Endothelial cell of umbilical vein (primary cell): Measurements from ENCODE around the gene STUM. TPM values are rescaled to one million over a fixed set of nuclear protein-coding genes. Genes with fewer than 3 reads are reported as not detected.

Source experiments
- BruUV-seq: library from RNA; stranded (reverse); fragments of 400-500 nt; replicated peaks from 2 replicates; lab custom pipeline; 2021; lab: Mats Ljungman, UMichigan
- CTCF ChIA-PET: fragments of 300-600, 350-600 bp; sonication (Branson Sonifier 250); formaldehyde crosslinking; loops from one replicate; lab custom pipeline; 2021; ENCODE audit warnings: antibody characterized with exemption, inconsistent platforms; lab: Charles Lee
- POLR2A ChIA-PET: fragments of 300-600, 350-600 bp; sonication (Branson Sonifier 250); formaldehyde crosslinking; loops from one replicate; lab custom pipeline; 2021; ENCODE audit warnings: antibody characterized with exemption, inconsistent platforms; lab: Charles Lee
- DNase-seq: peaks from one replicate; pipeline ENCODE4 v3.0.0-alpha.2; 2011; ENCODE audit warnings: low read depth, low spot score
- FAIRE-seq: peaks from 2 replicates; lab custom pipeline; 2011; peaks lifted over from hg19 to GRCh38; lab: Jason Lieb, UNC
- H2AFZ ChIP-seq: 2 replicates; pipeline ENCODE4 v1.6.0; 2012; ENCODE audit warnings: low read depth, low read length, control low read depth, inconsistent platforms
- H3K27ac ChIP-seq: 2 replicates; pipeline ENCODE4 v1.5.1; 2011; ENCODE audit warnings: low read depth, mild to moderate bottlenecking, control low read depth, low read length, moderate library complexity; ENCODE audit not compliant: insufficient read depth
- H3K27me3 ChIP-seq, 2 experiments: 2 replicates each; pipeline versions ENCODE4 v1.6.0 to v1.6.1; 2011; ENCODE audit warnings: low read length in 2 of 2, mixed read lengths in 1 of 2; ENCODE audit not compliant: control insufficient read depth in 2 of 2, insufficient read depth in 2 of 2
- H3K36me3 ChIP-seq, 2 experiments: 2 replicates in 1 of 2; 3 replicates in 1 of 2; pipeline ENCODE4 v1.5.1; 2011; ENCODE audit warnings: low read length in 2 of 2, mild to moderate bottlenecking in 1 of 2, moderate library complexity in 1 of 2; ENCODE audit not compliant: control insufficient read depth in 2 of 2, insufficient read depth in 2 of 2; ENCODE audit errors: extremely low read depth in 1 of 2
- H3K4me1 ChIP-seq: 3 replicates; pipeline ENCODE4 v1.5.1; 2011; ENCODE audit warnings: mild to moderate bottlenecking, low read length; ENCODE audit not compliant: control insufficient read depth, insufficient read depth; ENCODE audit errors: extremely low read depth
- H3K4me2 ChIP-seq: 2 replicates; pipeline ENCODE4 v1.6.1; 2011; ENCODE audit warnings: low read length, control low read depth, mixed read lengths; ENCODE audit not compliant: insufficient read depth
- H3K4me3 ChIP-seq, 3 experiments: fragments of 200-600 bp in 1 of 3; sonication (generic), shearing (Covaris generic) in 1 of 3; replicated peaks in 1 of 3; 2 replicates each; pipeline ENCODE4 v1.5.1; 2011 to 2016; ENCODE audit warnings: control low read depth in 3 of 3, low read length in 3 of 3, mild to moderate bottlenecking in 2 of 3, inconsistent platforms in 1 of 3, low read depth in 1 of 3, moderate library complexity in 1 of 3; ENCODE audit not compliant: insufficient read depth in 1 of 3
- H3K79me2 ChIP-seq: 2 replicates; pipeline ENCODE4 v1.6.0; 2012; ENCODE audit warnings: low read length, inconsistent platforms; ENCODE audit not compliant: control insufficient read depth, insufficient read depth
- H3K9ac ChIP-seq: replicated peaks from 2 replicates; pipeline ENCODE3; 2011; ENCODE audit warnings: low read length, control low read depth; ENCODE audit not compliant: insufficient read depth; ENCODE audit errors: extremely low read depth
- H3K9me1 ChIP-seq: replicated peaks from 3 replicates; pipeline ENCODE4 v1.6.0; 2011; ENCODE audit warnings: mild to moderate bottlenecking, low read length; ENCODE audit not compliant: control insufficient read depth, insufficient read depth; ENCODE audit errors: extremely low read depth
- H3K9me3 ChIP-seq: replicated peaks from 2 replicates; pipeline ENCODE4 v1.5.1; 2012; ENCODE audit warnings: low read length, inconsistent platforms; ENCODE audit not compliant: control insufficient read depth, insufficient read depth
- H4K20me1 ChIP-seq: replicated peaks from 2 replicates; pipeline ENCODE3; 2011; ENCODE audit warnings: mild to moderate bottlenecking, low read length; ENCODE audit not compliant: control insufficient read depth, insufficient read depth; ENCODE audit errors: extremely low read depth
- EZH2 ChIP-seq: IDR thresholded peaks from 2 replicates; pipeline ENCODE4 v1.6.1; 2012; ENCODE audit warnings: borderline replicate concordance, low read depth, mild to moderate bottlenecking, moderate library complexity, low read length, inconsistent platforms; ENCODE audit not compliant: severe bottlenecking
- FOS ChIP-seq: IDR thresholded peaks from 2 replicates; pipeline ENCODE4 v1.6.1; 2011; ENCODE audit warnings: mild to moderate bottlenecking, low read length, moderate library complexity, borderline replicate concordance; ENCODE audit not compliant: insufficient read depth
- GATA2 ChIP-seq: IDR thresholded peaks from 2 replicates; pipeline ENCODE4 v1.7.0; 2011; ENCODE audit warnings: low read depth, mild to moderate bottlenecking, moderate library complexity, mixed read lengths, low read length; ENCODE audit not compliant: insufficient read length, insufficient read depth
- JUN ChIP-seq: IDR thresholded peaks from 2 replicates; pipeline ENCODE4 v1.6.1; 2011; ENCODE audit warnings: borderline replicate concordance, low read depth; ENCODE audit not compliant: insufficient read length, insufficient read depth
- MYC ChIP-seq: IDR thresholded peaks from one replicate; pipeline ENCODE4 v1.6.1; 2011; ENCODE audit warnings: mild to moderate bottlenecking, low read depth, low read length
- POLR2A ChIP-seq: IDR thresholded peaks from 2 replicates; pipeline ENCODE4 v1.6.1; 2012; ENCODE audit warnings: low read depth, mild to moderate bottlenecking, control low read depth, low read length
- POLR2AphosphoS5 ChIP-seq: IDR thresholded peaks from 2 replicates; pipeline ENCODE4 v1.6.1; 2012; ENCODE audit warnings: low read depth, mild to moderate bottlenecking, control low read depth, low read length, moderate library complexity; ENCODE audit not compliant: insufficient read depth
- dilution Hi-C: fragments of 300-500 bp; cut with MboI; formaldehyde crosslinking; loops from one replicate; pipeline ENCODE4 v1.15.0; 2019; ENCODE audit warnings: low sequenced_read_pairs; ENCODE audit not compliant: extremely low pct_ligation_motif_present
- intact Hi-C: fragments of 100-400 bp; cut with micrococcal nuclease; formaldehyde crosslinking; loops from one replicate; pipeline ENCODE4 v1.10.0; 2022
- polyA plus RNA-seq, 4 experiments: library from polyadenylated mRNA; depleted of rRNA in 3 of 4; stranded (reverse) in 3 of 4; unstranded in 1 of 4; fragments of >200 nt; gene quantifications; 2 replicates each; pipeline versions ENCODE4 v1.2.1 to v1.2.3, GENCODE V29; 2011 to 2012; ENCODE audit warnings: missing spikeins in 1 of 4
- total RNA-seq: library from RNA; stranded (reverse); gene quantifications from 2 replicates; pipeline ENCODE4 v1.2.3, GENCODE V29; 2021
- TF ChIP-seq, protein P1 (sequence below), 2 donors: IDR thresholded peaks; 1 replicate in 1 of 2; 2 replicates in 1 of 2; pipeline ENCODE4 v1.5.1; 2011; ENCODE audit warnings: low read length in 2 of 2, mild to moderate bottlenecking in 2 of 2, moderate library complexity in 2 of 2, control low read depth in 1 of 2, inconsistent platforms in 1 of 2, low read depth in 1 of 2; ENCODE audit not compliant: insufficient read depth in 1 of 2; ENCODE audit errors: extremely low read depth in 1 of 2
- TF ChIP-seq, protein P2 (sequence below): IDR thresholded peaks from 2 replicates; pipeline ENCODE4 v1.6.1; 2011; ENCODE audit not compliant: insufficient read depth, insufficient read length

The STUM gene
- total and polyA plus RNA-seq, 2 donors (not counting 3 experiments of a cell fraction or from before 2014, with no cell fraction given) = not detected

DNA sequence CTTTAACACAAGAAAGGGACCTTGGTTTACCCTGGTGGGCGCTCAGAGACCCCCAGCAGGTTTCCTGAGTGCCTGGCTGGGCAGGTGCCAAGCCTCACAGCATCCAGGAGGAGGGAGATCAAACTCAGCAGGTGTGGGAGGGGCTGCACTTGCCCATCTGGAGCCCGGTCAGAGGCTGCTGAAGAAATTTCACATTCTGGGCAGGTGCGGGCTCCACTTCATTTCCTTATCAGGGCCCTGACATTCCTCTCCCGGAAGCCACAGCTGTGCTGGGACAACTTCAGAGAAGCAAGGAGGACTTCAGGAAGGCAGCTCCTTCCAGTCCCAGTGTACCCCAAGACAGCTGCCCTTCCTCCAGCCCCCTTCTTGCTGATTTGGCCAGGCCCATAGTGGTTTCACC is 107.6 kb downstream of the STUM start:
- Histone ChIP-seq H3K4me2 (no peak overlapping the region), H3K27ac (peak overlapping the region; percentile 26)

More for the DNA sequence above, 107.6 kb downstream of the STUM start:
- H3K9me3 ChIP-seq = no peaks in the 10 kb centered on the region
- no TSS peak for BruUV-seq
- no peaks in the 10 kb centered on the region for H3K36me3 ChIP-seq
- H3K9ac ChIP-seq = no peak overlapping the region
- H3K79me2 ChIP-seq = no peaks in the 10 kb centered on the region
- no peaks in the 10 kb centered on the region for H3K9me1 ChIP-seq
- CTCF ChIA-PET = no interaction called here
- DNase-seq (no peak), FAIRE-seq (no peak)
- intact Hi-C loops (no loop called here), dilution Hi-C loops (no loop called here)
- H3K4me3 ChIP-seq = no peak overlapping the region
- H3K27me3 ChIP-seq = no peaks in the 10 kb centered on the region
- H3K4me1 ChIP-seq = peaks cover 32% of the 10 kb centered on the region
- no peaks in the 10 kb centered on the region for H4K20me1 ChIP-seq
- TF ChIP-seq GATA2 (no peak), POLR2A (no peak), EZH2 (no peak), MYC (no peak), FOS (no peak), POLR2AphosphoS5 (no peak), JUN (no peak)
- TF ChIP-seq, protein P1, sequence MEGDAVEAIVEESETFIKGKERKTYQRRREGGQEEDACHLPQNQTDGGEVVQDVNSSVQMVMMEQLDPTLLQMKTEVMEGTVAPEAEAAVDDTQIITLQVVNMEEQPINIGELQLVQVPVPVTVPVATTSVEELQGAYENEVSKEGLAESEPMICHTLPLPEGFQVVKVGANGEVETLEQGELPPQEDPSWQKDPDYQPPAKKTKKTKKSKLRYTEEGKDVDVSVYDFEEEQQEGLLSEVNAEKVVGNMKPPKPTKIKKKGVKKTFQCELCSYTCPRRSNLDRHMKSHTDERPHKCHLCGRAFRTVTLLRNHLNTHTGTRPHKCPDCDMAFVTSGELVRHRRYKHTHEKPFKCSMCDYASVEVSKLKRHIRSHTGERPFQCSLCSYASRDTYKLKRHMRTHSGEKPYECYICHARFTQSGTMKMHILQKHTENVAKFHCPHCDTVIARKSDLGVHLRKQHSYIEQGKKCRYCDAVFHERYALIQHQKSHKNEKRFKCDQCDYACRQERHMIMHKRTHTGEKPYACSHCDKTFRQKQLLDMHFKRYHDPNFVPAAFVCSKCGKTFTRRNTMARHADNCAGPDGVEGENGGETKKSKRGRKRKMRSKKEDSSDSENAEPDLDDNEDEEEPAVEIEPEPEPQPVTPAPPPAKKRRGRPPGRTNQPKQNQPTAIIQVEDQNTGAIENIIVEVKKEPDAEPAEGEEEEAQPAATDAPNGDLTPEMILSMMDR (IDR thresholded peaks at IDR 0.05; ENCODE audit: extremely low read depth in 1 of 2, insufficient read depth in 1 of 2, low read depth in 1 of 2, low read length in 2 of 2) = no peak
- TF ChIP-seq, protein P2, sequence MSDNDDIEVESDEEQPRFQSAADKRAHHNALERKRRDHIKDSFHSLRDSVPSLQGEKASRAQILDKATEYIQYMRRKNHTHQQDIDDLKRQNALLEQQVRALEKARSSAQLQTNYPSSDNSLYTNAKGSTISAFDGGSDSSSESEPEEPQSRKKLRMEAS = no peak
- H2AFZ ChIP-seq = no peak overlapping the region
- POLR2A ChIA-PET = no interaction called here
